ENCODE data around the gene C6orf120. TPM values are rescaled to one million over a fixed set of nuclear protein-coding genes. Genes with fewer than 3 reads are reported as not detected.
A peak's percentile ranks its signal among the peaks of the same experiment; 100 is the strongest.

C6orf120 gene
- polyA plus RNA-seq, 3 donors: 8.3 to 31.4 (median 28.5) TPM

GRCh38 chr6:169722362-169723199 lies 20.7 kb downstream of the C6orf120 start:
- H2AFZ ChIP-seq (ENCODE audit: insufficient read depth, low read depth, low read length, poor library complexity, severe bottlenecking): peak overlapping the region; percentile 72
- Mint-ChIP-seq H3K27ac (peak overlapping the region; percentile 14 to 95 (median 82)), H3K4me1 (peaks cover 36% of the 10 kb centered on the region), H3K4me3 (peak overlapping the region; percentile 95), H3K36me3 (peaks cover 8 to 13% of the 10 kb centered on the region in 2 donors), H3K9me3 (peaks cover 0 to 2% (median 0%) of the 10 kb centered on the region in 7 donors), H3K27me3 (ENCODE audit: low read depth in 3 of 3) (peaks cover 0 to 12% (median 5%) of the 10 kb centered on the region in 3 donors)
- no peaks in the 10 kb centered on the region for H3K9me3 ChIP-seq (replicated peaks in 1 of 2; ENCODE audit: control insufficient read depth in 1 of 2, insufficient read depth in 1 of 2, low read length in 2 of 2)
- H3K4me3 ChIP-seq (replicated peaks in 1 of 3; ENCODE audit: low read depth in 2 of 3, low read length in 3 of 3): peak overlapping the region; percentile 68 to 85 (median 81)
- H3K27ac ChIP-seq (ENCODE audit: low read depth in 1 of 2, low read length in 2 of 2): peak overlapping the region; percentile 11 to 77
- no peaks in the 10 kb centered on the region for H3K36me3 ChIP-seq (replicated peaks in 1 of 2; ENCODE audit: control insufficient read depth in 1 of 2, insufficient read depth in 2 of 2, low read length in 2 of 2)
- peak overlapping the region; percentile 82 for H3K9ac ChIP-seq (ENCODE audit: insufficient read depth, low read length, poor library complexity, severe bottlenecking)
- peaks cover 0 to 8% of the 10 kb centered on the region in 2 donors for H3K27me3 ChIP-seq (ENCODE audit: control insufficient read depth in 2 of 2, insufficient read depth in 2 of 2, low read length in 2 of 2)
- WGBS (ENCODE audit: insufficient coverage): 1% methylated on average over 20 of the region's 22 CpGs
- H4K20me1 ChIP-seq (ENCODE audit: insufficient read depth, low read length): peaks cover 7% of the 10 kb centered on the region
- H3K79me2 ChIP-seq (ENCODE audit: insufficient read depth, low read length): peaks cover 44% of the 10 kb centered on the region
- intact Hi-C loops (cut with micrococcal nuclease): loop anchor here (2.0 kb wide), 1 partner anchor 20 kb away; the partner anchor contains the start of genes C6orf120 (in 2 of the 2) and WDR27 (in 2 of the 2)
- DNase-seq: peak; percentile 44 to 51 (median 45)
- peak overlapping the region; percentile 95 for H3K4me2 ChIP-seq (replicated peaks; ENCODE audit: extremely low read depth, low read length, poor library complexity, severe bottlenecking)
- TF ChIP-seq CTCF (IDR thresholded peaks at IDR 0.05): no peak
- H3K4me1 ChIP-seq (ENCODE audit: control insufficient read depth in 1 of 2, insufficient read depth in 2 of 2, low read length in 2 of 2): peaks cover 27 to 42% of the 10 kb centered on the region in 2 donors

GRCh38 chr6:169723200-169723909 lies 21.4 kb downstream of the C6orf120 start:
- H4K20me1 ChIP-seq (ENCODE audit: insufficient read depth, low read length): peaks cover 7% of the 10 kb centered on the region
- peaks cover 0 to 8% of the 10 kb centered on the region in 2 donors for H3K27me3 ChIP-seq (ENCODE audit: control insufficient read depth in 2 of 2, insufficient read depth in 2 of 2, low read length in 2 of 2)
- Mint-ChIP-seq H3K27me3 (ENCODE audit: low read depth in 3 of 3) (peaks cover 0 to 12% (median 5%) of the 10 kb centered on the region in 3 donors), H3K36me3 (peaks cover 6 to 11% of the 10 kb centered on the region in 2 donors), H3K27ac (peak overlapping the region; percentile 14 to 95 (median 82)), H3K4me1 (peaks cover 36% of the 10 kb centered on the region), H3K9me3 (peaks cover 0 to 2% (median 0%) of the 10 kb centered on the region in 7 donors), H3K4me3 (peak overlapping the region; percentile 95)
- H3K9ac ChIP-seq (ENCODE audit: insufficient read depth, low read length, poor library complexity, severe bottlenecking): peak overlapping the region; percentile 82
- under 1% methylated on average over 67 of the region's 70 CpGs for WGBS (ENCODE audit: insufficient coverage)
- peaks cover 27 to 42% of the 10 kb centered on the region in 2 donors for H3K4me1 ChIP-seq (ENCODE audit: control insufficient read depth in 1 of 2, insufficient read depth in 2 of 2, low read length in 2 of 2)
- peak overlapping the region; percentile 72 for H2AFZ ChIP-seq (ENCODE audit: insufficient read depth, low read depth, low read length, poor library complexity, severe bottlenecking)
- H3K4me2 ChIP-seq (replicated peaks; ENCODE audit: extremely low read depth, low read length, poor library complexity, severe bottlenecking): peak overlapping the region; percentile 95
- H3K79me2 ChIP-seq (ENCODE audit: insufficient read depth, low read length): peaks cover 38% of the 10 kb centered on the region
- H3K9me3 ChIP-seq (replicated peaks in 1 of 2; ENCODE audit: control insufficient read depth in 1 of 2, insufficient read depth in 1 of 2, low read length in 2 of 2): no peaks in the 10 kb centered on the region
- intact Hi-C loops (cut with micrococcal nuclease): loop anchor here (2.0 kb wide), 1 partner anchor 21 kb away; the partner anchor contains the start of genes C6orf120 (in 2 of the 2) and WDR27 (in 2 of the 2)
- TF ChIP-seq CTCF (IDR thresholded peaks at IDR 0.05): no peak
- H3K36me3 ChIP-seq (replicated peaks in 1 of 2; ENCODE audit: control insufficient read depth in 1 of 2, insufficient read depth in 2 of 2, low read length in 2 of 2): no peaks in the 10 kb centered on the region
- peak overlapping the region; percentile 29 to 77 for H3K27ac ChIP-seq (ENCODE audit: low read depth in 1 of 2, low read length in 2 of 2)
- DNase-seq: peak; percentile 27 to 32 (median 28)
- peak overlapping the region; percentile 68 to 85 (median 81) for H3K4me3 ChIP-seq (replicated peaks in 1 of 3; ENCODE audit: low read depth in 2 of 3, low read length in 3 of 3)

All from CD14-positive monocyte (primary cell).